GM19395 (cell line): ENCODE results near the gene LMAN2L.
A peak's percentile ranks its signal among the peaks of the same experiment; 100 is the strongest.

ENCODE experiments used
- ATAC-seq: cut with Tn5 transposase; IDR thresholded peaks from one replicate; pipeline ENCODE4 v1.9.1; 2021; ENCODE audit warnings: mild to moderate bottlenecking, moderate library complexity; ENCODE audit not compliant: unreplicated experiment

LMAN2L gene

GRCh38 chr2:96760986-96761832 lies 21.3 kb upstream of the LMAN2L start:
- peak; percentile 13 for ATAC-seq

- ATAC-seq = peak; percentile 81
Measured at GRCh38 chr2:96760036-96760985, 20.4 kb upstream of the LMAN2L start, which contains the start of gene CNNM4. CNNM4 (plus strand) TSS chr2:96760902; CDS start chr2:96761000, 98 bp downstream.

- ATAC-seq = no peak
Measured at GRCh38 chr2:96759548-96759947, 19.7 kb upstream of the LMAN2L start.

- ATAC-seq = no peak
Measured at GRCh38 chr2:96758987-96759386, 19.1 kb upstream of the LMAN2L start.

- ATAC-seq = no peak
Measured at GRCh38 chr2:96757477-96757860, 17.6 kb upstream of the LMAN2L start.

GRCh38 chr2:96756788-96757476 lies 17.1 kb upstream of the LMAN2L start:
- ATAC-seq = no peak

GRCh38 chr2:96754317-96754716 lies 14.5 kb upstream of the LMAN2L start:
- no peak for ATAC-seq

- ATAC-seq = no peak
Measured at GRCh38 chr2:96753661-96754282, 13.9 kb upstream of the LMAN2L start.

GRCh38 chr2:96751800-96752199 lies 11.9 kb upstream of the LMAN2L start:
- ATAC-seq = no peak

GRCh38 chr2:96747061-96747617 lies 7.3 kb upstream of the LMAN2L start:
- ATAC-seq = no peak

- ATAC-seq = peak; percentile 2
Measured at GRCh38 chr2:96739076-96739632, 710 bp downstream of the LMAN2L start.

GRCh38 chr2:96737831-96738230 lies 2.0 kb downstream of the LMAN2L start:
- ATAC-seq = no peak

GRCh38 chr2:96737251-96737650 lies 2.6 kb downstream of the LMAN2L start:
- ATAC-seq = no peak

GRCh38 chr2:96734880-96735583 lies 4.8 kb downstream of the LMAN2L start:
- no peak for ATAC-seq

GRCh38 chr2:96733931-96734330 lies 5.9 kb downstream of the LMAN2L start:
- ATAC-seq = no peak

- no peak for ATAC-seq
Measured at GRCh38 chr2:96730212-96730611, 9.7 kb downstream of the LMAN2L start.

- no peak for ATAC-seq
Measured at GRCh38 chr2:96729748-96730147, 10.1 kb downstream of the LMAN2L start.

- no peak for ATAC-seq
Measured at GRCh38 chr2:96727431-96727830, 12.4 kb downstream of the LMAN2L start.

- ATAC-seq = no peak
Measured at GRCh38 chr2:96726131-96726530, 13.7 kb downstream of the LMAN2L start.
